ENCODE data around the gene GPR158. TPM values are rescaled to one million over a fixed set of nuclear protein-coding genes. Genes with fewer than 3 reads are reported as not detected.

The GPR158 gene
- total RNA-seq, 1 experiment from 2014 or later = 2.9 TPM

DNA sequence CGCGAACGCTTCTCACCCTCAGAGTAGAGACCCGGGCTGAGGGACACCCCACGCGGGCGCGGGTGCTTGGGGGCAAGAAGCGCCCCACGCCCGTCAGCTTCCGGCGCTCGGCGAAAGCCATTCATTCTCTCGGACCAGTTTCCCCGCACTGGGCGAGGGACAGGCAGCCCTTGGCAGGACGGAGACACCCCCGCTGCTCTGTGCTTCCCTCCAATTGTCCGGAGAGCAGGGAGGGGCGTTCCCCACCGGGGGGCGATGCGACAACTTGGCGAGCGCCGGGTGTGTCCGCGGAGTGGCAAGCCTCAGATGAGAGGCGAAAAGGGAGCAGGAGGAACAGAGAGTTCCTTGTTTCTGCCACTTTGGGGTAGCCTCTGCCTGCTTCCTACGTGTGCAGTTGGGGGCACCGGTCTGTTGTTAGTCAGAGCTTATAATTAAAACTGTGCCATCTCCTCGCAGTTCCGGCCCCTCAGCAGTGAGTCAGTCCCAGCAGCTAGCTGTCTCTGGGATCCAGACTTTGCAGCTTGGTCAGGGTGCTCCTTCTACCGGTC lies 1.7 kb downstream of the GPR158 start:
- Histone ChIP-seq H3K4me2 (ENCODE audit: low read length) (no peak overlapping the region), H4K20me1 (ENCODE audit: insufficient read depth) (no peaks in the 10 kb centered on the region), H2AFZ (ENCODE audit: low read depth, low read length, poor library complexity, severe bottlenecking) (no peak overlapping the region)

More for the DNA sequence above, 1.7 kb downstream of the GPR158 start:
- Histone ChIP-seq H3K9me2 (ENCODE audit: insufficient read depth) (no peaks in the 10 kb centered on the region), H3K36me3 (ENCODE audit: control insufficient read depth in 1 of 2, insufficient read depth in 2 of 2, low read length in 2 of 2) (no peaks in the 10 kb centered on the region), H3K9ac (ENCODE audit: low read length) (no peak overlapping the region), H3K27ac (ENCODE audit: low read depth, low read length) (no peak overlapping the region), H3K4me1 (ENCODE audit: control insufficient read depth in 1 of 2, insufficient read depth in 2 of 2, low read length in 2 of 2) (no peaks in the 10 kb centered on the region), H3K4me3 (replicated peaks in 1 of 2; ENCODE audit: low read depth in 1 of 2, low read length in 2 of 2) (no peak overlapping the region), H3K79me2 (ENCODE audit: insufficient read depth, low read length) (no peaks in the 10 kb centered on the region), H3K9me3 (ENCODE audit: control insufficient read depth in 1 of 2, insufficient read depth in 1 of 2, low read depth in 1 of 2, low read length in 2 of 2) (no peaks in the 10 kb centered on the region), H3K27me3 (ENCODE audit: insufficient read depth, low read length) (peaks cover 39% of the 10 kb centered on the region)
- ChIA-PET CTCF (no interaction called here), RAD21 (ENCODE audit: low non-redundant PET in 1 of 2, low total read pairs in 2 of 2, uncharacterized antibody in 2 of 2, unreplicated experiment in 2 of 2) (no interaction called here), POLR2A (no interaction called here)
- DNase-seq (ENCODE audit: low read depth, low spot score) = no peak
- TF ChIP-seq, protein P1, sequence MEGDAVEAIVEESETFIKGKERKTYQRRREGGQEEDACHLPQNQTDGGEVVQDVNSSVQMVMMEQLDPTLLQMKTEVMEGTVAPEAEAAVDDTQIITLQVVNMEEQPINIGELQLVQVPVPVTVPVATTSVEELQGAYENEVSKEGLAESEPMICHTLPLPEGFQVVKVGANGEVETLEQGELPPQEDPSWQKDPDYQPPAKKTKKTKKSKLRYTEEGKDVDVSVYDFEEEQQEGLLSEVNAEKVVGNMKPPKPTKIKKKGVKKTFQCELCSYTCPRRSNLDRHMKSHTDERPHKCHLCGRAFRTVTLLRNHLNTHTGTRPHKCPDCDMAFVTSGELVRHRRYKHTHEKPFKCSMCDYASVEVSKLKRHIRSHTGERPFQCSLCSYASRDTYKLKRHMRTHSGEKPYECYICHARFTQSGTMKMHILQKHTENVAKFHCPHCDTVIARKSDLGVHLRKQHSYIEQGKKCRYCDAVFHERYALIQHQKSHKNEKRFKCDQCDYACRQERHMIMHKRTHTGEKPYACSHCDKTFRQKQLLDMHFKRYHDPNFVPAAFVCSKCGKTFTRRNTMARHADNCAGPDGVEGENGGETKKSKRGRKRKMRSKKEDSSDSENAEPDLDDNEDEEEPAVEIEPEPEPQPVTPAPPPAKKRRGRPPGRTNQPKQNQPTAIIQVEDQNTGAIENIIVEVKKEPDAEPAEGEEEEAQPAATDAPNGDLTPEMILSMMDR (IDR thresholded peaks at IDR 0.05 in 2 of 3, conservative IDR thresholded peaks at IDR 0.05 in 1 of 3; ENCODE audit: borderline replicate concordance in 1 of 3, insufficient read depth in 1 of 3, low read depth in 2 of 3, low read length in 2 of 3) = peak in 1 of 3 experiments; percentile 32; a peak in 2 of 6 replicates
- TF ChIP-seq ZFX (IDR thresholded peaks at IDR 0.05) = no peak
- TF ChIP-seq CEBPB (IDR thresholded peaks at IDR 0.05; ENCODE audit: low read depth) = no peak
- no peak for TF ChIP-seq POLR2AphosphoS5 (IDR thresholded peaks at IDR 0.05; ENCODE audit: low read depth, low read length)
- peak; percentile 22; the same call in 1 of the 2 replicates for TF ChIP-seq RAD21 (IDR thresholded peaks at IDR 0.05; ENCODE audit: low read depth)
- TF ChIP-seq, protein P2, sequence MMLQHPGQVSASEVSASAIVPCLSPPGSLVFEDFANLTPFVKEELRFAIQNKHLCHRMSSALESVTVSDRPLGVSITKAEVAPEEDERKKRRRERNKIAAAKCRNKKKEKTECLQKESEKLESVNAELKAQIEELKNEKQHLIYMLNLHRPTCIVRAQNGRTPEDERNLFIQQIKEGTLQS (IDR thresholded peaks at IDR 0.05) = no peak
- intact Hi-C loops (cut with micrococcal nuclease) = no loop called here
- BruUV-seq (replicated peaks) = no TSS peak
- no peak for ATAC-seq
